ENCODE data around the gene MTMR6.

Gene MTMR6

DNA sequence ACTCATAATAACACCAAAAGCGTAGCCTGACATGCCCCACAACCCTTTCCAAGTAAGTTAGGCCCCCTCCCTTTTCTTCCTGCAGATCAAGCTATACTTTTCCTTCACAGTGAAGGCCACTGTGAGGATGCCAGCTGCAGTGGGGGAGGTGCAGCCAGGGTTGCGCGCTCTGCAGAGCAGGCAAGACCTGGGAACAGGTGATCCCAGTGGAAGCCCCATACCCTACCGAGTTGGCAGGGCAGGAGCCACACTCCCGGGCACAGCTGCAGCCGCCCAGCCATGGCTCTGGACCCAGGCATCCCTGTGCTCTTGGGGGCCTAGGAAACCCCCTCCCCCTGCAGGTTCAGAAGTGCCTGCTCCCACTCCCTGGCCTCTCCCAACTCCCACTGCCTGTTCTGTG is 18.7 kb downstream of the MTMR6 start:
- DNase-seq = no peak

DNA sequence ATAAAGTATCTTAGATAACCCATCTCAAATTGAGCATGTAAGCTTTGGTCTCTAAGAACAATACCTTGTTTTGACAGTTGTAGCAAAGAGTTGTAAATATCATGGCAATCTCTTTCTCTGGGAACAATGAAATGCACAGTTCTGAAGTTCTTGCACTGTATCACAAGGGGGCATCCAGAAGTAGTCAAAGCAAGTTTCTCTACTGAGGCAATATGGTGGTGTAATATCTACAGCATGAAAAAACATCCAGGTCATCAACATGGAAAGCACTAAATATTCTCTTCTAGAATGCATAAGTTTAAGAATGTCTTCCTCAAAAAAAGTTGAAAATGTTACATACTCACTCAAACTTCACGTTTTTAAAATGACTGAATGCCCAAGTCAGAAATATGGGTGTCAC is 19.6 kb downstream of the MTMR6 start:
- no peak for DNase-seq

DNA sequence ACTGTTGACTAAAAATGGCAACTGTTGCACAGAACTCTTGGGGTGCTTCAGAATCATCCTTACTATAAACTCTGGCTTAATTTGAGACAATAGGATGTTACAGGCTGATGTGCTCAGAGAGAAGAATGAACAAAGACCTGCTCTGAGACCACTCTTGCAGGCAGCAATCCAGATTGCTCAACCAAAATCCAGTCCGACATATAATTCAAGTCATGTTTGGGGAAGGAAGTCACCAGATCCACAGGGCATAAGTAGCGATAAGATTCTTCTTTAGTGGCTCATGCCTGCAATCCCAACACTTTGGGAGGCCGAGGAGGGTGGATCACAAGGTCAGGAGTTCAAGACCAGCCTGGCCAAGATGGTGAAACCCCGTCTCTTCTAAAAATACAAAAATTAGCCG is 20.6 kb downstream of the MTMR6 start:
- no peak for DNase-seq

DNA sequence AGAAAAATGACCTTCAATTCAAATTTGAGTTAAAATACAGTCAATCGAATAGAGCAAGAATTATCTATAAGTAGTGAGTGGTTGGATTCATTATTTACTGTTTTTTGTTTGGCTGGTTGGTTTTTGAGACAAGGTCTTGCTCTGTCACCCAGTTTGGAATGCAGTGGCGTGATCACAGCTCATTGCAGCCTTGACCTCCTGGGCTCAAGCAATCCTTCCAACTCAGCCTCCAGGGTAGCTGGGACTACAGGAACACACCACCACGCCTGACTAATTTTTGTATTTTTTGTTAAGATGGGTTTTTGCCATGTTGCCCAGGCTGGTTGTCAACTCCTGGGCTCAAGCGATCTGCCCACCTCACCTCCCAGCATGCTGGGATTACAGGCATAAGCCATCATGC is 25.0 kb downstream of the MTMR6 start:
- no peak for DNase-seq

DNA sequence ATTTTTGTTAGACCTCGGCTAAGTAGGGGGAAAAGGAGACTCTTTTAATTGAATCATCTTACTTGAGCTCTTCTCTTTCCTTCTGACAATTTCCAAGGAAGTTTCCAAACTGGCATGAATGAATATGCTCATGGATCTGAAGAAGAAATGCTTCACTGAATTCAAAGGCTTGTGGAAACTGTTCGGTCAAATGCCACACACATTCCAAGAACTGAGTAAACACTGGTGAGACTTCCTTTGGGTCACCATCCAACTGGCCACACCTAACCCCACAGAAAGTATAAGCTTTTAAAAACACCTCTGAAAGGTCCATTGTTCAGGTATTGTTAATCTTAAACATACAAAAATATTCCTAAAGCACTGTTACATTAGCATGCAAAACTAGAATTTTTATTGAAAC is 33.6 kb downstream of the MTMR6 start:
- no peak for DNase-seq

DNA sequence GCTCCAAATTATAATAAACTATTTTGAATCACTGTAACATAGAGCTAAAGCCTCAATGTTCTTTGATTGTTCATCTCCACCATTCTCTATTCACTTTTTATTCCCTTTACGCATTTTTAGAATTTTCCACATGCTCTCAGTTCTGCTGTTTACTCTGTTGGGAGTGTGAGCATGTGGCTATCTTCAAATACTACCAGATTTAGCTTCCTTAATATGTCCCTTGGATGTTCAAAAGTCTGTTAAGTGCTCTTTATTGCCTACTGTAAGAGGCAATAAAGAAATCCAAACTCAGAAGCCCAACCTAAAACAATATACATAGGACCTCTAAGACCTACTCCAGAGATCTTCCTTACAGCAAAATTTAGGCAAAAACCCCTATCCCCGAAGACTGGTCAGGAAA is 34.5 kb downstream of the MTMR6 start:
- DNase-seq = no peak

DNA sequence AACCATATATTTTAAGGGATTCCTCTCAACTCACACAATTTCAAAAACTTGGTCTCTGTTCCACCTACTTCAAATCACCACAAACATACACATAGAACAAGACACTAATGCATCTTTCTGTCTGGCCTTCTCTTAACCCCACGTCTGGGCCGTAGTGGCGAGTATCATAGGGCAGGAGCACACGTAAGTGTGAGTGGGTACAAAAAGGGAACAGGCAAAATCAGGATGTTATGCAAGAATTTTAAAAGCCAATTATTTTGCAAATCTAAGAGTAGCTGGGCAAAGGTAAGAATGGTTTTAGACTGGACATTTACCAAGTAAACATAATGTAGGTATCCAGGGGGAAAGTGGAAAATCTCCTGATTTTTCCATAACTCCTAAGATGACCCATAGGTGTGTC is 35.1 kb downstream of the MTMR6 start:
- DNase-seq = no peak

DNA sequence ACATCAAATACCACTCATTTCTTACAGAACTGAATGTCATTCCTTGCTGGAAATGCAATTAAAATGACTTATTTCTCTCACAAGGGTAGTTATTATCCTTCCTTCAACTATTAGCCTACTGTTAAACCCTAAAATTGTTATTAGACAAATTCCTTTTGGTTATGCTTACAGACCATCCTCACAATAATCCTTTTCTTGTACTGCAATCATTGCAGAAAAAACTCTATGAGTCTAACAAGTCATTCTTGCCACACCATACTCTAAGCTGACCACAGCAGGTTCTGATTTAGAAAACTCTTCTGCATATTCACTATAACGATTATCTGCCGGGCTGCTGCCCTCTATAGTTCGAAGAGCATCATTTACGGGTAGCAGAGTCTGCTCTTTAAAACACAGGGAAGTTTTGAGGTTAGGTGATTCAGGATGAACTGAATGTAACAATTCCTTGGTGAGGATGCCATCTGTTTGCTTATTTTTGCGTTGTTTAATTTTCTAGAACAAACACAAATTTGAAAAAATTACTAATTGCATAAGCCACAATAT is 38.2 kb downstream of the MTMR6 start:
- no peak for DNase-seq

DNA sequence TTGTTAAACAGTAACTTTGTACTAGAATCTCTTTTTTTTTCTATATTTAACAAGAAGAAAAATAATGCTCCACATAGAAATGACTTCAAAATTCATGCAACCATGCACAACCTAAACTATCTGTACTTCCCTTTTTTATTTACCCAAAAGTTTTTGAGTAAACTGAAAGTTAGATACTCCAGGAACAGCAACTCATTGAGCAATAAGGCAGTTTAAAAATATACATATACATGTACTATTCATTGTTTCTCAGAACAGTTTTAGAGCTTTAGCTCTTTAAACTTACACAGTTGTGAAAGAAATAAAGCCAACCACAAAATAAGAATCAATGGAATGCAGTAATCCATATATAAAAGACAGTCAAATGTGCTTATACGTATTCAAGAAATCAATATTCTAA is 39.2 kb downstream of the MTMR6 start:
- DNase-seq = no peak

DNA sequence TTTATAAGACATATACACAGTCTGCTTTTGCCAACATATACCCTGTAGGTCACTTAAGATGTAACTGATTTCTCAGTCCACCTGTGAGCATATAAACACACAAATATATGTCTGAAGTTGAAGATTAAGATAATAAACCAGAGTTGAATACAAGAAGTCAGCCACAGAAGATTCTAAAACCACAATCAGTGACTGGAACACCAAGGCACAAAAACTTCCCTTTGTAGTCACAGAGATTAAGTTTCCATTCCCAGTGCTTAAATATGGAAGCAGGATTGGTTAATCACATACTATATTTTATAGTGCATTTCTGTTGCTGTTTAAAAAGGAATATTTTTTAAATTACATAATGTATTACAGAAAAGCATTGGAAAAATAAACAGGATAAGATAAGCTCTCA is 39.9 kb downstream of the MTMR6 start:
- no peak for DNase-seq

DNA sequence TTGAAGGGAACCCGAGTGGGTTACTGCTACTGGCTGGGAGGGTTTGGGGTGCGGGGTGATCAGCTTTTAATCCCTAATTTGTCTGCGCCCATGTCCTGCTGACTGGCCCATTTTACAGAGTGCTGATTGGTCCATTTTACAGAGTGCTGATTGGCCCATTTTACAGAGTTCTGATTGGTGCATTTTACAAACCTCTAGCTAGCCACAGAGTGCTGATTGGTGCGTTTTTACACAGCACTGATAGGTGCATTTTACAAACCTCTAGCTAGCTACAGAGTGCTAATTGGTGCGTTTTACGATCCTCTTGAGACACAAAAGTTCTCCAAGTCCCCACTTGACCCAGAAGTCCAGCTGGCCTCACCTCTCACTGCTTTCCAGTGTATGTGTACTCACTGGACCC is 43.2 kb downstream of the MTMR6 start:
- no peak for DNase-seq

DNA sequence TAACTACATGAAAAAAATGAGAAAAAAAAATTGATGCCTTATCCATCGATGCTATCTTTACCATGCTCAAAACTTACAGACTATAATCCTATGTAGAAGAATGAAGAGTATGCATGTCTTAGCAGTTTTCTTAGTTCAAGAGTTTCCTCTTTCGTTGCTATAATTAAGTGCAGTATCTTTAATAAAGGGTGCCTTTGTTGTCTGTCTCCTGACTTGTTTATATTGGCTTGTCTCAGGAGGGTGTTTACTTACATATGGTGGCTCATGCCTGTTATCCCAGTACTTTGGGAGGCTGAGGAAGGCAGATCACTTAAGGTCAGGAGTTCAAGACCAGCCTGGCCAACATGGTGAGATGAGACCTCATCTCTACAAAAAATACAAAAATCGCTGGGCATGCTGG is 44.3 kb downstream of the MTMR6 start:
- DNase-seq = no peak

DNA sequence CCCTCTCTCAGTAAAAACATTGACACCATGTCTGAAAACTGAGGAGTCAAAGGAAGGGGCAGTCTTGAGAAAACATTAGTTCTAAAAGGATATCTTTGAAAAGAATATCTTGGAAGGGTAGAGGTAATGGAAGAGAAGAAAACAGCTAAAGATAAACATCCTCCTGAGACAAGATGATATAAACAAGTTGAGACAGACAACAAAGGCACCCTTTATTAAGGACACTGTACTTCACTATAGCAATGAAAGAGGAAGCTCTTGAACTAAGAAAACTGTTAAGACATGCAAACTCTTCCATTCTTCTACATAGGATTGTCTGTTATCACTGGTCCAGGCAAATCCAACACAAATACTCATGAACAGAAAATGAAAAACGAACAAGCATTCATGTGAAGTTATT is 46.3 kb downstream of the MTMR6 start:
- DNase-seq = no peak

DNA sequence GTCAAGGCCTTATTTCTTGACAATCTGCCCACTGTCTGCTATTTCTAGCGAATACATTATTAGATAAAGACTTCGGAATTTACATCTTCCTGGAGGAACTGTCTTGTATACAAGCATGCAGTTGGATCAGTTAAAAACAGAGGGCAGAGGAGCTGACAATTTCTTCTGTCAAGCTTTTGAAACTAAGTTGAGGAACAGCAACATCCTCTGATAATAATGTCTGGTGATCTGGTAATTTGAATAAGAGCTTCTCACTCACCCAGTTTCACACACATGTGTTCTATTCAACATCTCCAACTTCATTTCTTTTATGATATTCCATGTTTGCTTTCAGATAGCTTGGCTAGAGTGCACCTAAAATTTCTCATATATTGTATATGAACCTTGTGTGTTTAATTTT is 50.2 kb downstream of the MTMR6 start:
- no peak for DNase-seq

DNA sequence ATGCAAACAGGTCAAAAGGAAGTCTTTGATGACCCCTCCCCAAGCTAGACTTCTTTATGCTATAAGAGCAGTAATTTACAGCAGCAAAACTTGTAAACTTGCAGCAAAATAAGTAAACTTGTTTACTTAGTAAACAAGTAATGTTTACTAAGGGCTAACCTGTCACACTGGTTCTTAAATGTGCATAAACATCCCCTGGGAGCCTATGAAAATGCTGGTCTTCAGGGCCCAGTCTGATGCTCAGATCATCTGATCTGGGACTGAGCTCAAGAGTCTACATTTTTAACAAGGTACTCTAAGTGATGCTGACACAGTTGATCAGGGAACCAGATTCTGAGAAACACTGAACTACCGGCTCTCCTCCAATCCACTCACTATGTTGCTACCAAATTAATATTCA is 53.4 kb downstream of the MTMR6 start:
- DNase-seq = no peak

DNA sequence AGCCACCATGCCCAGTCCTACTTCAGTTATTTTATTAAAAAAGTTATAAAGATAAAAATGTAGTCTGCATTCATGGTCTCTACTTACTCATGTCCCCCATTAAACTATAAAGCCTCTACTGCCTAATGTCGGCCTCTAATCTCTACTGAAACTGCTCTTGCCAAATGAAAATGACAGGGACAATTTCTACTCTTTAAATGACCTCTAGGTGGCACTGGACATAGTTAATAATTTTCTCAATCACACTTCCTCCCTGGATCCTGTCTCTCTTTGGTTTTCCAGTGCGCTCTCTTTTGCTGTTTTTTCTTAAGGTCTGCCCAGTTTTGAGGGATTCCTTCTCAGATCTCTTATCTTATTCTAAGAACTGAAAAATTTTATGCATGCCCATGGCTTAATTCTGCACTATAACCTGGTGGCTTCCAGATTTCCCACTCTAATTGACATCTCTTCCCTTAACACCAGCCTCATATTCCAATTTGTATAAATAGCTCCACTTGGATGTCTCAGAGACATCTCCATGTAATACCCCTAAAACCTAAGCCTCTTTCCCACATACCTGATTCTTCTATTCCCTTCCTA is 54.3 kb downstream of the MTMR6 start:
- DNase-seq = peak; percentile 3

DNA sequence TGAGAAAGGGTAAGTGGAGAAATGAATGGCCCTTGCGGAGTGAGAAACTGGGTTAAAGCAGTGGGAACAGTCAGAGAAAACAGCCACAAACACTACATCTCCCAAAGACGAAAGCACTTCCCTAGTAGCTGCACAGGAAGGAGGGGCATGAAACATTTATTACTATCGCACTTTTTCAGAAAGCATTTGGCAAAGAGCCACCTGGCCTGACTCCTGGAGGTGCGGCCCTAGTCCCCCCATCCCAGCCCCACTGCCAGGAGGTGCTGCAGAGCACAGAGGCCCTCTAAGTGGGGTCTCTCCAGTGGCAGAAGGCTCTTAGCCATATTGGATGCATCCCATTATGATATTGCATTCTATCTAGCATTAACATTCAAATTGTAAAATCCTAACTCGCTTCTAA is 55.8 kb downstream of the MTMR6 start:
- DNase-seq = no peak

DNA sequence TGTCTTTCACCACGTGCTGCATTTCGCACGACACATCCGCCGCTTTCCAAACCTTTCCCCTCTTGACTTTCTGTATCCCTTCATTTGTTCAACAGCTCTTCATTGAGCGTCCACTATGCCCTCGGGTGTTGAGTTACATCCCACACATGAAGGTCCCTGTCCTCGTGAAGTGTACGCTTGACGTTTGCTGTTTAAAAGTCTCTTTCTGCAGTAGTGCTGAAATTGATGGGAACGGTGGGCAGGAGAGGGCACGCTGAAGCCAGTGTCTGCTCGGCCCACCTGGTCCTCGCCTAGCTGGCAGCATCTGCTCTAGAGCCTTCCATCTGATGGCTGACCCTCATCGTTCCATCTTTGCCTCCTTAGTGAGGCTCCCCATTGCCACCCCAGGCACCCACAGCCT is 59.6 kb downstream of the MTMR6 start:
- DNase-seq = no peak

DNA sequence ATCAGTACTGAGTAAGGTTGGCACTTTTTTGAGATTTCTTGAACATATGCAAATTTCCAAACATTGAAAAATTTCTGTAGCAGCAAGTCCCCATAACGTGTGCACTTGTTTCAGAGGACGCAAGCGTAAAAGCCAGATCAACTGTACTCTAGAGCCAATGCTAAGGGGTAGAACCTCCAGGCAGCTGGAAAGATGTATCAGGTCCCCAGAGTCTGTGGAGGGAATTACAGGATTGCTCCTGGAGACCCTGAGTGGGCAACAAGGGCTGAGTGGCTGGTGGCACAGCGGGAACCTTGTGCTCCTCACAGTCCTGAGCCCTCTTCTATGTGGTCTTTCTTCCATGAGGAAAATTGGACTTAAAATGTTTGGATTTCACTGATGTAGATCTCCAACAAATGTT is 61.3 kb downstream of the MTMR6 start:
- no peak for DNase-seq

DNA sequence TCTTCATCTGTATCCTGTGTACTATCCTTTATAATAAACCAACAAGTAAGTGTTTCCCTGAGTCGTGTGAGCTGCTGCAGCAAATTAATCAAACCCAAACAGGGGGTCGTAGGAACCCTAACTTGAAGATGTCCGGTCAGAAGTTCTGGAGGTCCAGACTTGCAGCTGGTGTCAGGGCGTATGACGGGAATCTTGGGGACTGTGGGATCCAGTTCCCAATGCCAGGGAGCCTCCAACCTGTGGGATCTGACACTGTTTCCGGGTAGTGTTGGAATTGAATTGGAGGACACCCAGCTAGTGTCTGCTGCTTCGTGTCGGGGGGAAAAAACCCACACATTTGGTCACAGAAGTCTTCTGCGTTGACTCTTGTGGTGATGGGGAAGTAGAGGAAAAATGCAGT is 63.1 kb downstream of the MTMR6 start:
- DNase-seq = no peak

DNA sequence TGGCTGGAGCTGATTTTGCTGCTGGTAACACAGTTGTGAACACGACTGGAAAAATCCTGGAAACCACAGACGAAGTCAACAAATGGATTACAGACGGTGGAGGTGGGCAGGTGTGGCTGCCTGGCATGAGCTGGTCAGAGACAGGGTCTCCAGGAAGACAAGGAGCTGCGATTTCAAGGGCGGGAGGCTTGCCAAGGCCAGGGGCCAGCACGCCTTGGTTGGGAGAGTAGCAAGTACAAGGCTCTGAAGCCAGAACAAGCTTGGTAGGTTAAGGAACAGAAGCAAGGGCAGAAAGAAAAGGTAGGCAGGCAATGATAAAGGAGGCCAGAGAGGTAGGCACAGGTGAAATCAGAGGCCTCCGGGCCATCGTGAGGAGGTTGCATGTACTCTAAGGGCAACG is 64.5 kb downstream of the MTMR6 start:
- DNase-seq = no peak

DNA sequence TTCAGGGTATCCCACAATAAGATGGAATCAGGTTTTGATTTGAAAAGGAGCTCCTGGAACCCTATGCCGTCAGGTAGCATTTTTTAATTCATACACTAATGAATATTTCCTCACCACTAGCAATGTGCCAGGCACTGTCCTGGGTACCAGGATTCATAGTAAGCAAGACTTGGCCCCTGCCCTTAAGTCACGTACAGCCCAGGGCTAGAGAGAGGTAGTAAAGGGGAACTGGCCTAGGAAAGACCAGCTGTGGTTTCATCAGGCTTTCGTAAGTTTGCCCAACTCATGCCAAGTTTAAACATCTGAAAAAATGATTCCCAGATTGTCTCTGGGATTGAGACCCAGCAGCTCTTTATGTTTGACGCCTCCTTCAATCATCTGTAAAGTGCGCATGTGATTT is 69.3 kb downstream of the MTMR6 start:
- no peak for DNase-seq

DNA sequence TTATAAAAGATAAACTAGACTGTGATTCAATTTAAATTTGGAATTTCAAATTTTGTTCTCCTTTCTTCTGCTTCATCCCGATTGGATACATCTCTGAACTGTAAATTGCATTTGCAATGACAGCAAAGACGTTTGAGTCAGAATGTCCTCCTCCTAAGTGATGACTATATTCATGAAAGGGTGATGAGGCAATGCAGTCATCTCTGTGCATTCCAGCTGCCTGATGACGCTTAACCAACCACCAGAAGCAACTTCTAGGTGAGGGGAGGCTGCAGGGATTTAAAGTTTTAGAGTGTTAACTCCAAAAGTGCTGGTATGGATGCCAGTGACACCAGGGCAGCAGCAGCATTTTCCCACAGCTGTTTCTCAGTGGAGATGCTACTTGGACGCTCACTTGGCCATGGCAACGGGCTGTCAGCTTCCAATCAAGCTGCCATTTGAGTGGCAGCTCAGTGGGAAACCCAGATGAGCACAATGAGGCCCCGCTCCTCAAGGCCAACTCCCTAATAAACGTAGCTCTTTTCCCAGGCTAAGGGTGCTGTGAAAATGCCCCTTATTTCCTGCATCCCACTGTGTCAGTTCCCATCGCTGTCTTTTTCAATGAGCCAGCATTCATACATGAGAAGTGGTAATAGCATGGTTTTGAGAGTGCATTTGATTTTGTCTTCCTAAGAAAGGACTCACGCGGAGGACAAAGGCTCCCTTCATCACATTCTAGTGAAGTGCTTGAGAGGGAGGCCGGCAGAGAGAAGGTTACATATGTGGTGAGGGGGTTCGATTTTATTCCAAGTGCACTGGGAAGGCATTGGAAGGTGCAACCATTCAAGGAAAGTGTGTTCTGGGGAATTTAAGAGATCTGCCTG is 70.0 kb downstream of the MTMR6 start:
- no peak for DNase-seq

DNA sequence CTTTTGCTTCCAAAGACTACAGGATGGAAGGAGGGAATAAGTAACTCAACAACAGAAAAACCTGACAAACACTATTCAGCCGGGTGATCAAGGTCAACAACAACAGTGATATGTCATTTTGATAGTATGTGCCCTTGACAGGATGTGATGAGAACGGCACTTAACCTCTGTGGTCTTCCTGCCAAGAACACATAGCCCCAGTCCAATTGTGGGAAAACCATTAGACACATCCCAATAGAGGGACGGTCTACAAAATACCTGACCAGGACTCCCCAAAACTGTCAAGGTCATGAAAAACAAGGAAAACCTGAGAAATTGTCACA is 72.1 kb downstream of the MTMR6 start:
- no peak for DNase-seq

All from SHP77 treated with DMSO at 0.1 percent for 48 hours (cell line).